CD4-positive, alpha-beta T cell (primary cell): ENCODE results near the gene ZFYVE21. TPM values are rescaled to one million over a fixed set of nuclear protein-coding genes. Genes with fewer than 3 reads are reported as not detected.
A peak's percentile ranks its signal among the peaks of the same experiment; 100 is the strongest.

ENCODE experiments used
- ATAC-seq: fragments of 200-7000 bp; cut with Tn5 transposase; one replicate; pipeline ENCODE4 v1.10.0; 2022; ENCODE audit warnings: mild to moderate bottlenecking; ENCODE audit not compliant: poor library complexity
- CTCF ChIA-PET: fragments of 350-600 bp; sonication (Branson Sonifier 250); formaldehyde crosslinking; loops from one replicate; lab custom pipeline; 2021; ENCODE audit warnings: antibody characterized with exemption, inconsistent platforms; lab: Charles Lee
- POLR2A ChIA-PET: fragments of 350-600 bp; sonication (Branson Sonifier 250); formaldehyde crosslinking; loops from one replicate; lab custom pipeline; 2021; ENCODE audit warnings: antibody characterized with exemption, inconsistent platforms; lab: Charles Lee
- DNase-seq, 14 experiments: peaks; one replicate each; pipeline ENCODE4 v3.0.0-alpha.2; 2013 to 2020; ENCODE audit warnings: mixed read lengths in 2 of 14
- H3K27ac ChIP-seq, 2 donors: one replicate each; pipeline versions ENCODE4 v1.5.1 to v1.7.0; 2013; ENCODE audit warnings: low read length in 2 of 2, low read depth in 1 of 2, mild to moderate bottlenecking in 1 of 2
- H3K27me3 ChIP-seq, 2 experiments: 1 replicate in 1 of 2; 2 replicates in 1 of 2; pipeline versions ENCODE4 v1.6.1 to v1.7.0; 2013; ENCODE audit warnings: low read length in 2 of 2, control low read depth in 1 of 2, mild to moderate bottlenecking in 1 of 2, moderate library complexity in 1 of 2; ENCODE audit not compliant: insufficient read depth in 2 of 2, control insufficient read depth in 1 of 2
- H3K36me3 ChIP-seq: one replicate; pipeline ENCODE4 v1.6.1; 2013; ENCODE audit warnings: low read length, control low read depth; ENCODE audit not compliant: insufficient read depth
- H3K4me1 ChIP-seq: one replicate; pipeline ENCODE4 v1.6.1; 2013; ENCODE audit warnings: low read length, control low read depth; ENCODE audit not compliant: insufficient read depth
- H3K4me3 ChIP-seq: one replicate; pipeline ENCODE4 v1.5.1; 2013; ENCODE audit warnings: mild to moderate bottlenecking, low read length, moderate library complexity
- H3K9me3 ChIP-seq, 2 experiments: 1 replicate in 1 of 2; 2 replicates in 1 of 2; pipeline versions ENCODE4 v1.6.1 to v1.7.0; 2013; ENCODE audit warnings: low read length in 2 of 2, mild to moderate bottlenecking in 2 of 2, control low read depth in 1 of 2, moderate library complexity in 1 of 2; ENCODE audit not compliant: control insufficient read depth in 1 of 2, insufficient read depth in 1 of 2
- H3K27ac Mint-ChIP-seq: one replicate; pipeline ENCODE4 v1.8.0; 2020; ENCODE audit warnings: mixed read lengths
- H3K27me3 Mint-ChIP-seq: one replicate; pipeline ENCODE4 v1.8.0; 2021; ENCODE audit warnings: mixed read lengths
- H3K36me3 Mint-ChIP-seq: one replicate; pipeline ENCODE4 v1.8.0; 2021; ENCODE audit warnings: low read depth, mixed read lengths
- H3K4me1 Mint-ChIP-seq: one replicate; pipeline ENCODE4 v1.8.0; 2021; ENCODE audit warnings: low read depth, mixed read lengths
- H3K4me3 Mint-ChIP-seq: one replicate; pipeline ENCODE4 v1.8.0; 2020; ENCODE audit warnings: mild to moderate bottlenecking, mixed read lengths
- H3K9me3 Mint-ChIP-seq: one replicate; pipeline ENCODE4 v1.8.0; 2020; ENCODE audit warnings: mixed read lengths
- intact Hi-C, 2 experiments: fragments of 100-400 bp; cut with DNase I in 1 of 2; cut with micrococcal nuclease in 1 of 2; formaldehyde crosslinking; loops; one replicate each; pipeline versions ENCODE4 v1.15.1 to v1.9.0; 2023 to 2025; cut with DNase I, micrococcal nuclease
- total RNA-seq, 174 experiments: library from RNA in 2 of 174; stranded (reverse) in 2 of 174; gene quantifications; one replicate each; pipeline ENCODE4 v1.2.3 and lab custom pipeline; 2021 to 2026
- TF ChIP-seq, protein P1 (sequence below): fragments of 200-600 bp; IDR thresholded peaks from one replicate; pipeline ENCODE4 v1.8.0; 2022; ENCODE audit warnings: antibody characterized with exemption, mild to moderate bottlenecking

ZFYVE21 gene
- total RNA-seq, 2 experiments from 2014 or later, result 2.6 to 3.0 TPM

DNA sequence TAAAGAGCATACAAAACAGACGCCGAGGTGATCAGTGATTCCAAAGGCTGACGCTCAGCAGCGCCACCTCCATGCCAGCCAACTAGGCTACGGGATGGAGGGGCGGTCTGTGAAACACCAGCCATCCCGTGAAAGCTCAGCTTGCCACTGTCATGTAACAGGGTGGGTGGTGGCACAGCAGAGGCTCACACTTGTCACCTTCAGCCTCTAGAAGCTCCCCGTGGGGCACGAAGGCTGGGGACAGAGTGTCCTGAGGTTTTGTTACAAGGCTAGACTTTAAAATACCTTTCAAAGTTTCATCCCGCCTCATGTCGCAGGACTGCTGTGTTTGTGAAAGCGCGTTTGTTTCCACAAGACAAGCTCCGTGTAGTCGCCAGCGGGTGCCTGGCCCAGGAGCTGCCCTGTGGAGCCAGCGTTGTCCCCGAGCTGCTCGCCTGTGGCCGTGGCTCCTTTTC is 21.0 kb upstream of the ZFYVE21 start:
- no peak overlapping the region for H3K27ac ChIP-seq
- POLR2A ChIA-PET, result no interaction called here
- H3K27me3 ChIP-seq, result no peaks in the 10 kb centered on the region
- CTCF ChIA-PET, result no interaction called here
- Mint-ChIP-seq H3K27me3 (no peaks in the 10 kb centered on the region), H3K4me3 (no peak overlapping the region), H3K4me1 (peaks cover 4% of the 10 kb centered on the region), H3K9me3 (no peaks in the 10 kb centered on the region), H3K27ac (no peak overlapping the region), H3K36me3 (peaks cover 64% of the 10 kb centered on the region)
- TF ChIP-seq, protein P1, sequence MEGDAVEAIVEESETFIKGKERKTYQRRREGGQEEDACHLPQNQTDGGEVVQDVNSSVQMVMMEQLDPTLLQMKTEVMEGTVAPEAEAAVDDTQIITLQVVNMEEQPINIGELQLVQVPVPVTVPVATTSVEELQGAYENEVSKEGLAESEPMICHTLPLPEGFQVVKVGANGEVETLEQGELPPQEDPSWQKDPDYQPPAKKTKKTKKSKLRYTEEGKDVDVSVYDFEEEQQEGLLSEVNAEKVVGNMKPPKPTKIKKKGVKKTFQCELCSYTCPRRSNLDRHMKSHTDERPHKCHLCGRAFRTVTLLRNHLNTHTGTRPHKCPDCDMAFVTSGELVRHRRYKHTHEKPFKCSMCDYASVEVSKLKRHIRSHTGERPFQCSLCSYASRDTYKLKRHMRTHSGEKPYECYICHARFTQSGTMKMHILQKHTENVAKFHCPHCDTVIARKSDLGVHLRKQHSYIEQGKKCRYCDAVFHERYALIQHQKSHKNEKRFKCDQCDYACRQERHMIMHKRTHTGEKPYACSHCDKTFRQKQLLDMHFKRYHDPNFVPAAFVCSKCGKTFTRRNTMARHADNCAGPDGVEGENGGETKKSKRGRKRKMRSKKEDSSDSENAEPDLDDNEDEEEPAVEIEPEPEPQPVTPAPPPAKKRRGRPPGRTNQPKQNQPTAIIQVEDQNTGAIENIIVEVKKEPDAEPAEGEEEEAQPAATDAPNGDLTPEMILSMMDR, result no peak
- DNase-seq, result no peak
- intact Hi-C loops, result no loop called here
- H3K4me1 ChIP-seq, result peaks cover 7% of the 10 kb centered on the region
- no peak overlapping the region for H3K4me3 ChIP-seq
- peaks cover 69% of the 10 kb centered on the region for H3K36me3 ChIP-seq
- ATAC-seq, result no peak
- H3K9me3 ChIP-seq, result no peaks in the 10 kb centered on the region

DNA sequence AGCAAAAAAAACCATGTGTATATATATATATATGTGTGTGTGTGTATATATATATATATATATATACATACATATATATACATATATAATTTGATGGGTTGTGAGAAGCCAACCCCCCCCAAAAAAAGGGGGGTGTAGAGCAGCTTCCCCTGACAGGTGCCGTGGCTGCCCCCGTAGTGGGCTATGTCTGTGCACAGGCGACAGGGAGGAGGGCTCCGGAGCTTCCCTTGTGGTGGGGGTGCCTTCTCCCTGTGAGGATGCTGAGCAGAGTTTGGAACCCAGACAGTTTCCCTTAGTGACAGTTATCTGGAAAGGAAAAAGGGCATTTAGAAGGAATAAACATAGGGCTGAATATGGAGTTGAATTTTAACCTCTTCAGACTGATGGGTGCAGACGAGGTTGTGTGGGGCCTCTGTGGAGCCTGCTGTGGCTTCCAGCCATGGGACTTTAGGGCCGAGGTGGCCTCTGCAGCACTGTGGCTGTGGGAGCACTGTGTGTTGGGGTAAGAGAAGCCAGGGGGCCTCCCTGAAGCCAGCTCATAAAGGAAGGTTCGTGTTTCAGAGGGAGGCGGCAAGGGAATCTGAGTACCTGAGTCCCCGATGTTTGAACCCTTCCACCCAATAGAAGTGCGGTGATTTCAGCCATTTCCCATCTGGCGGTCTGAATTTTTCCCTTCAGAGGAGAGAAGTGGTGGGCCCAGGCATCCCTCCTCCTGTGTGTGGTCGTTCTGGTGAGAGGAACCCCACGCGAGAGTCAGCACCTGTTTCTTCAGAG is 20.1 kb upstream of the ZFYVE21 start:
- POLR2A ChIA-PET, result no interaction called here
- Histone ChIP-seq H3K9me3 (no peaks in the 10 kb centered on the region), H3K27ac (no peak overlapping the region), H3K4me1 (peaks cover 7% of the 10 kb centered on the region), H3K36me3 (peaks cover 73% of the 10 kb centered on the region), H3K27me3 (no peaks in the 10 kb centered on the region), H3K4me3 (no peak overlapping the region)
- Mint-ChIP-seq H3K27ac (no peak overlapping the region), H3K9me3 (no peaks in the 10 kb centered on the region), H3K36me3 (peaks cover 61% of the 10 kb centered on the region), H3K4me1 (peaks cover 4% of the 10 kb centered on the region), H3K27me3 (no peaks in the 10 kb centered on the region), H3K4me3 (no peak overlapping the region)
- intact Hi-C loops, result no loop called here
- DNase-seq, result no peak
- TF ChIP-seq, protein P1, result no peak
- CTCF ChIA-PET, result interaction anchor here (0.7 kb wide), 1 partner anchor 60 kb away, joined by 4 read pairs; no protein-coding TSS in a partner anchor
- no peak for ATAC-seq

DNA sequence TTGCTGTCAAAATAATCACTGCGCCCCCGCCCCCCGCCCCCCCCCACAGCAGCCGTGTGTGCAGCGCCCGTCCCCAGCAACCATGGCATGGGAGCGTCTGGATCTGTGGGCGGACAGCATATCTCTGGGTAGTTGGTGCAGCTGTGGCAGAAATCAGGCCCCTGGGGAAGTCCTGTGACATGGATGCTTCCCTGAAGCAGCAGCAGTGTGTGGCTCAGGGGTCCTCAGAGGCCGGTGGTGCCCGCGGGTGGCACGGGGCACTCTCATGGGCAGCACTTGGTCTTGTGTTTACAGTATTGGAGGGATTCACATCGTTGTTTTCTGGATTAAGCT is 19.6 kb upstream of the ZFYVE21 start:
- H3K9me3 ChIP-seq, result no peaks in the 10 kb centered on the region
- Mint-ChIP-seq H3K4me3 (no peak overlapping the region), H3K27ac (peak overlapping the region; percentile 54), H3K27me3 (no peaks in the 10 kb centered on the region), H3K4me1 (peaks cover 4% of the 10 kb centered on the region), H3K36me3 (peaks cover 55% of the 10 kb centered on the region), H3K9me3 (no peaks in the 10 kb centered on the region)
- intact Hi-C loops, result no loop called here
- CTCF ChIA-PET, result no interaction called here
- no peak for DNase-seq
- H3K27ac ChIP-seq, result no peak overlapping the region
- TF ChIP-seq, protein P1, result no peak
- H3K4me3 ChIP-seq, result no peak overlapping the region
- no peaks in the 10 kb centered on the region for H3K27me3 ChIP-seq
- POLR2A ChIA-PET, result no interaction called here
- ATAC-seq, result no peak
- peaks cover 7% of the 10 kb centered on the region for H3K4me1 ChIP-seq
- peaks cover 78% of the 10 kb centered on the region for H3K36me3 ChIP-seq
